Vagina (tissue), 2 donors: ENCODE results near the gene TGFBR3. TPM values are rescaled to one million over a fixed set of nuclear protein-coding genes. Genes with fewer than 3 reads are reported as not detected.

Experiments
- DNase-seq, 2 donors: peaks; one replicate each; pipeline ENCODE4 v3.0.0-alpha.2; 2017; ENCODE audit errors: extremely low spot score in 2 of 2
- H3K27ac ChIP-seq: fragments of 200-600 bp; sonication (generic); one replicate; pipeline ENCODE4 v1.5.1; 2019
- H3K27me3 ChIP-seq: fragments of 200-600 bp; sonication (generic); one replicate; pipeline ENCODE4 v1.5.1; 2019
- H3K36me3 ChIP-seq, 2 donors: fragments of 200-600 bp; sonication (generic); one replicate each; pipeline ENCODE4 v1.5.1; 2017 to 2019
- H3K4me1 ChIP-seq: fragments of 200-600 bp; sonication (generic); one replicate; pipeline ENCODE4 v1.5.1; 2019
- H3K4me3 ChIP-seq, 2 donors: fragments of 200-600 bp; sonication (generic); 1 replicate in 1 of 2; 2 replicates in 1 of 2; pipeline ENCODE4 v1.5.1; 2016 to 2019
- H3K9me3 ChIP-seq: fragments of 200-600 bp; sonication (generic); one replicate; pipeline ENCODE4 v1.5.1; 2019
- CTCF ChIP-seq, 3 experiments: fragments of 450-650 bp in 2 of 3; fragments of 200-600 bp in 1 of 3; sonication (generic) in 1 of 3; IDR thresholded peaks; one replicate each; pipeline ENCODE4 v1.5.1; 2017 to 2019; ENCODE audit warnings: antibody characterized with exemption in 3 of 3, mild to moderate bottlenecking in 2 of 3, moderate library complexity in 2 of 3
- POLR2A ChIP-seq, 2 donors: fragments of 450-650 bp; IDR thresholded peaks; one replicate each; pipeline ENCODE4 v1.6.1; 2017; ENCODE audit warnings: antibody characterized with exemption in 2 of 2, mild to moderate bottlenecking in 2 of 2, moderate library complexity in 2 of 2
- POLR2AphosphoS5 ChIP-seq, 2 donors: sonication (generic); formaldehyde crosslinking; IDR thresholded peaks; one replicate each; pipeline ENCODE4 v1.9.0; 2017; ENCODE audit warnings: antibody characterized with exemption in 2 of 2, mild to moderate bottlenecking in 2 of 2, low read depth in 1 of 2; ENCODE audit not compliant: insufficient read depth in 1 of 2
- intact Hi-C: fragments of 100-400 bp; cut with DNase I; formaldehyde crosslinking; loops from one replicate; pipeline ENCODE4 v1.15.1; 2023
- total RNA-seq: library from RNA; depleted of rRNA; stranded (reverse); fragments of >200 nt; gene quantifications from one replicate; pipeline ENCODE4 v1.2.3, GENCODE V29; 2016

TGFBR3 gene
- total RNA-seq, 1 donor from 2014 or later = 221 TPM

DNA sequence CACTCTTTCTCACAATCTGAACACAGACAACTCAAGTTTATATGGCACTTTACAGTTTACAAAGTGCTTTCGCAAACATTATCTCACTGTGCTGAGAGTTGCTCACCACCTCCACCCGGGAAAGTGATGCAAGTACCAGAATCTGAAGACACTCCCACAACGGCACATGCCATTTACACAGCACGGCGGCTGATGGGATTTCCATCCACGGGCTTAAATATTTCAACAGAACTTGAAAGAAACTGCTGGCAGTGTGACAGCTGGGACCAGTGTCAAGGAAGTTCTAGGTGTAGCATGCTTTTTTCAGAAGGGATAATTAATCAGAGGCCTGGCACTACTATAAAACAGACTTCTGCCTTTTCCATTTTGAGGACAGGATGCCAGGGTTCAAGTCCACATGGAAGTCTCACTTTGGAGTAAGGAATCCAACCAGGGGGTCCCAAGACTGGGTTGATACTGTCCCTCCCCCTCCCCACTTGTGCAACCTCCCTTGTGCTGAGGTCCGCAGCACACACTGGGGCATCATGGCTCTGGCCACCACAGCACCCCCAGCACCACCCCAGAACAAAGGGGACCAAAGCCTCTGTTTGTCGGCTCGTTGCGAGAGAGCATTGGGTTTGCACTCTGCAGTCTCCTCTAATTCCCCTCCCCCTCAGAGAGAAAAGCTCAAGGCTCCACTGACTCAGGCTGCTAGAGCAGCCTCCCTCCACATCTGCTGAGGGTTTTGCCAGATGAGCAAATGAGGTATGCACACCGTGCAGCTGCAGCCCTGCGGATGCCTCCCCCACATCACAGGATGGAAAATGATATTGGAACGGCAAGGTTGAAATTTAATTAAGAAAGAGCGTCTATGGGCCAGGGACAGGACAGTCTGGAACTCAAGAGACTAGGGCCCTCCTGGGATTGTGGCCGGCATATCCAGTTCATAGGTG lies 154.9 kb downstream of the TGFBR3 start:
- TF ChIP-seq POLR2A (IDR thresholded peaks at IDR 0.05) (no peak), CTCF (IDR thresholded peaks at IDR 0.05) (no peak), POLR2AphosphoS5 (IDR thresholded peaks at IDR 0.05; ENCODE audit: insufficient read depth in 1 of 2, low read depth in 1 of 2) (no peak)
- intact Hi-C loops = no loop called here
- no peaks in the 10 kb centered on the region for H3K9me3 ChIP-seq
- DNase-seq = peak in 1 of 2 donors; percentile 91
- no peaks in the 10 kb centered on the region for H3K27me3 ChIP-seq
- no peak overlapping the region for H3K4me3 ChIP-seq
- peaks cover 0 to 30% of the 10 kb centered on the region in 2 donors for H3K36me3 ChIP-seq
- H3K27ac ChIP-seq = peak overlapping the region; percentile 87
- H3K4me1 ChIP-seq = peaks cover 55% of the 10 kb centered on the region

- TF ChIP-seq POLR2A (IDR thresholded peaks at IDR 0.05) (no peak), CTCF (IDR thresholded peaks at IDR 0.05) (no peak), POLR2AphosphoS5 (IDR thresholded peaks at IDR 0.05; ENCODE audit: insufficient read depth in 1 of 2, low read depth in 1 of 2) (no peak)
- Histone ChIP-seq H3K9me3 (no peaks in the 10 kb centered on the region), H3K4me3 (no peak overlapping the region), H3K4me1 (peaks cover 63% of the 10 kb centered on the region), H3K27ac (peak overlapping the region; percentile 87), H3K27me3 (no peaks in the 10 kb centered on the region), H3K36me3 (peaks cover 0 to 30% of the 10 kb centered on the region in 2 donors)
- peak in 1 of 2 donors; percentile 28 for DNase-seq
- intact Hi-C loops = no loop called here
Observed at GRCh38 chr1:91729621-91730358, 156.2 kb downstream of the TGFBR3 start.

DNA sequence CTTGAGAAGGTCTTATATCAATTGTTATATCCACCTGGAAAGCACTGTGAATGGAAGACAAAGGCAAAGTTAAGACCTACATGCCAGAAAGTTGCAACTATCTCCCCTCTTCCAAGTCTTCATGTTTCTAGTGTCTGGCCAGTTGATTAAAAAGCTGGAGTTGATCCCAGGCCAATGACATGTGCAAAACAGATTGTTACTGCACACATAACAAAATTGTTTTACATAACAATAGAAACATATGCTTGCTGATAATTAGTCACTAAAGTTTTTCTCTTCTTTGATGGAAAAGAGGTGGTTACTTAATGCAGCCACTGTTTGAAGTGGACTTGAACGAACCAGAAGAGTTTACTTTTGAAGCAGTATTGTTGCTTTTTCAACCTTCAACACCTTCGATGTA lies 158.2 kb downstream of the TGFBR3 start:
- H3K9me3 ChIP-seq = no peaks in the 10 kb centered on the region
- intact Hi-C loops = no loop called here
- peaks cover 0 to 27% of the 10 kb centered on the region in 2 donors for H3K36me3 ChIP-seq
- peaks cover 67% of the 10 kb centered on the region for H3K4me1 ChIP-seq
- TF ChIP-seq CTCF (IDR thresholded peaks at IDR 0.05) (no peak), POLR2A (IDR thresholded peaks at IDR 0.05) (no peak), POLR2AphosphoS5 (IDR thresholded peaks at IDR 0.05; ENCODE audit: insufficient read depth in 1 of 2, low read depth in 1 of 2) (no peak)
- no peak overlapping the region for H3K4me3 ChIP-seq
- H3K27me3 ChIP-seq = no peaks in the 10 kb centered on the region
- no peak for DNase-seq
- peak overlapping the region; percentile 87 for H3K27ac ChIP-seq

DNA sequence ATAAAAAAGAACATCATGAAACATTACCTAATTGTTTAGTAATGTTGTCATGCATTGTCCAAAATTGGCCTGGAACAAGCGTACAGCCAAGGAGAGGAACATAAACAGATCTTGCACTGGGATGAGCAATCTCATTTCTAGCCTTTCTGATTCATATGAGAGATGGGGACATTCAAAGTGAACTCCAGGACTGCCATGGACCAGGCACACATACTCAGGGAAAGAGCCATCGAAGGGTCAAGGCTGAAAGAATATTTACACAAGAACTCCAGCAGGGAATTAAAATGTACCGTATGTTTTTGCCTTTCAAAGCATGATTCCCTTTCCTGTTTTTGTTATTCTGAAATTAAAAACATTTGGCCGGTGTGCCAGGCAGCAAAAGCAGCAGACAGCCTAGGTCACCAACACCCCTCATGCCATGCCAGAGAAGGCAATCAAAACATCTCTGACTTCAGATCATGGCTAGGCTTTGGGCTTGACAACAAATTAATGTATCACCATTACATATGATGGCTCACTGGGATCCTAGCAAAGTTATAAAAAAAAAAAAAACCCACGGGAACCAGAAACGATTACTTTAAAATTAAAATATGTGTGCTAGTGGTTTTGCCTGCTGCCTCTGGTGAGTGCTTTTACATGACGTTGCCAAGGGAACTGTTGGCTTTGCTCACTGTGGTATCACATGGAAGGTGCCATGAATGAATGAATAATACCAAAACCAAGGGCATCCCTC lies 159.8 kb downstream of the TGFBR3 start:
- DNase-seq = no peak
- H3K4me1 ChIP-seq = peaks cover 51% of the 10 kb centered on the region

More for the DNA sequence above, 159.8 kb downstream of the TGFBR3 start:
- Histone ChIP-seq H3K9me3 (no peaks in the 10 kb centered on the region), H3K27ac (peak overlapping the region; percentile 87), H3K27me3 (no peaks in the 10 kb centered on the region), H3K4me3 (no peak overlapping the region), H3K36me3 (peaks cover 0 to 27% of the 10 kb centered on the region in 2 donors)
- intact Hi-C loops = no loop called here
- TF ChIP-seq CTCF (IDR thresholded peaks at IDR 0.05) = peak in 1 of 3 experiments; percentile 4
- TF ChIP-seq POLR2AphosphoS5 (IDR thresholded peaks at IDR 0.05; ENCODE audit: insufficient read depth in 1 of 2, low read depth in 1 of 2) = peak; percentile 45 to 98
- no peak for TF ChIP-seq POLR2A (IDR thresholded peaks at IDR 0.05)
